ENCODE measurements around the gene EFEMP2.

EFEMP2 gene

GRCh38 chr11:65884716-65885092 is 12.1 kb upstream of the EFEMP2 start:
- DNase-seq: peak; percentile 79

GRCh38 chr11:65883786-65884715 is 11.5 kb upstream of the EFEMP2 start:
- DNase-seq: no peak

- peak; percentile 21 for DNase-seq
These were observed 10.6 kb upstream of the EFEMP2 start for GRCh38 chr11:65883058-65883761.

- no peak for DNase-seq
These were observed 9.8 kb upstream of the EFEMP2 start for GRCh38 chr11:65882120-65883057.

- DNase-seq: no peak
These were observed 8.3 kb upstream of the EFEMP2 start for GRCh38 chr11:65880844-65881421.

GRCh38 chr11:65880027-65880426 is 7.4 kb upstream of the EFEMP2 start:
- no peak for DNase-seq

GRCh38 chr11:65879617-65880016 is 7.0 kb upstream of the EFEMP2 start, which contains the start of gene CTSW:
CTSW (plus strand) TSS chr11:65879837; CDS start chr11:65879855, 18 bp downstream.
- no peak for DNase-seq

GRCh38 chr11:65873318-65874156 is 937 bp upstream of the EFEMP2 start:
- DNase-seq: peak; percentile 96

- peak; percentile 52 for DNase-seq
These were observed 620 bp downstream of the EFEMP2 start for GRCh38 chr11:65871811-65872548.

- DNase-seq: peak; percentile 17
These were observed 1.6 kb downstream of the EFEMP2 start for GRCh38 chr11:65870706-65871681.

- no peak for DNase-seq
These were observed 2.3 kb downstream of the EFEMP2 start for GRCh38 chr11:65870307-65870658.

GRCh38 chr11:65869643-65870306 is 2.8 kb downstream of the EFEMP2 start:
- no peak for DNase-seq

GRCh38 chr11:65868907-65869306 is 3.7 kb downstream of the EFEMP2 start:
- DNase-seq: no peak

GRCh38 chr11:65868076-65868667 is 4.4 kb downstream of the EFEMP2 start:
- DNase-seq: no peak

GRCh38 chr11:65867284-65868071 is 5.1 kb downstream of the EFEMP2 start:
- DNase-seq: no peak

- DNase-seq: peak; percentile 17
These were observed 5.9 kb downstream of the EFEMP2 start for GRCh38 chr11:65866509-65867283.

Data from right hindlimb (tissue), 1 donor.